Neural progenitor cell (in vitro differentiated cells): Measurements from ENCODE around the gene VAV2.

ENCODE experiments used
- EZH2 ChIP-seq: fragments of 200-600 bp; sonication (generic); IDR thresholded peaks from 2 replicates; pipeline ENCODE4 v1.6.1; 2017; ENCODE audit warnings: antibody characterized with exemption, mild to moderate bottlenecking, moderate library complexity
- TF ChIP-seq, protein P1 (sequence below): fragments of 200-600 bp; sonication (generic); IDR thresholded peaks from 2 replicates; pipeline ENCODE4 v1.5.1; 2017; ENCODE audit warnings: antibody characterized with exemption, mild to moderate bottlenecking

- TF ChIP-seq, protein P1, sequence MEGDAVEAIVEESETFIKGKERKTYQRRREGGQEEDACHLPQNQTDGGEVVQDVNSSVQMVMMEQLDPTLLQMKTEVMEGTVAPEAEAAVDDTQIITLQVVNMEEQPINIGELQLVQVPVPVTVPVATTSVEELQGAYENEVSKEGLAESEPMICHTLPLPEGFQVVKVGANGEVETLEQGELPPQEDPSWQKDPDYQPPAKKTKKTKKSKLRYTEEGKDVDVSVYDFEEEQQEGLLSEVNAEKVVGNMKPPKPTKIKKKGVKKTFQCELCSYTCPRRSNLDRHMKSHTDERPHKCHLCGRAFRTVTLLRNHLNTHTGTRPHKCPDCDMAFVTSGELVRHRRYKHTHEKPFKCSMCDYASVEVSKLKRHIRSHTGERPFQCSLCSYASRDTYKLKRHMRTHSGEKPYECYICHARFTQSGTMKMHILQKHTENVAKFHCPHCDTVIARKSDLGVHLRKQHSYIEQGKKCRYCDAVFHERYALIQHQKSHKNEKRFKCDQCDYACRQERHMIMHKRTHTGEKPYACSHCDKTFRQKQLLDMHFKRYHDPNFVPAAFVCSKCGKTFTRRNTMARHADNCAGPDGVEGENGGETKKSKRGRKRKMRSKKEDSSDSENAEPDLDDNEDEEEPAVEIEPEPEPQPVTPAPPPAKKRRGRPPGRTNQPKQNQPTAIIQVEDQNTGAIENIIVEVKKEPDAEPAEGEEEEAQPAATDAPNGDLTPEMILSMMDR: no peak
- no peak for TF ChIP-seq EZH2
These were observed 179.9 kb downstream of the VAV2 start for GRCh38 chr9:133812077-133812868.
